Dedifferentiated amniotic fluid mesenchymal stem cell (primary cell): ENCODE data around the gene COPG2.

ENCODE experiments used
- DNase-seq: peaks from one replicate; pipeline ENCODE4 v3.0.0-alpha.2; 2016; ENCODE audit errors: extremely low spot score

The COPG2 gene

DNA sequence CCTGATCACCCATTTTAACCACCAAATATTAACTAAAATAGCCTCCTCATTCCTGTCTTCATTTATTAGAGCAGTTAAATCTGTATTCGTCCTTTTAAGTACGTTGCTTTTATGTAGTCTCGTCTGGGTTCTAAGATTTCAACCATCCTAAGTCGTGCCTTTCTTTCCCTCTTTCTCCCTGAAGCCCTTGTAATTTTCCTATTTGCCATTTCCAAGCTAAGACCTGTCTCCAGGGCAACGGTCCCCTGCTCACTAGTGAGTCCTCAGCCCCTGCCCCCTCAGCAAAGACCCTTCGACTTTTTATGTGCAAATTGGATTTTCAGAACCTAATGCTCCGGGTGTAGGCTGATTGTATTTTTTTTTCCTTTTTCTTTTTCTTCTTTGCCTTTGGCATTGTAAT lies 192.8 kb downstream of the COPG2 start:
- no peak for DNase-seq

DNA sequence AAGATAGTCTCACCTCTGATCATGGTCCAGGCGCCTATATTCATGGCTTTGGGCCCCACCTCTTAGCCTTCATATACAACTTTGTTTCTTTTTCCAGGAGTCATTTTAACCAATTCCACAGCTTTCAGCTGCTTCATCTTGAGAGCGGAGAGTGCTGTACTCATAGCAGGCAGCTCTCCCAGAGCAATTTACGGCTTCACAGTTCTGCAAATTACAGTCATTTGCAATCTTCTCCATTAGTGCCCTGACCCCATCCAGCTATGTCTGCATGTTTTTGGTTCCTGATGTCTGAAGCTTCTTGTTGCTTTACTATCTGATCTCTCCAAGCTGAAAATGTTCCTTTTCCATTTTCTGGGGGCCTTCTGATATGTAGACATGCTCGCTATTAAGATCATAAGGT lies 194.7 kb downstream of the COPG2 start:
- no peak for DNase-seq

DNA sequence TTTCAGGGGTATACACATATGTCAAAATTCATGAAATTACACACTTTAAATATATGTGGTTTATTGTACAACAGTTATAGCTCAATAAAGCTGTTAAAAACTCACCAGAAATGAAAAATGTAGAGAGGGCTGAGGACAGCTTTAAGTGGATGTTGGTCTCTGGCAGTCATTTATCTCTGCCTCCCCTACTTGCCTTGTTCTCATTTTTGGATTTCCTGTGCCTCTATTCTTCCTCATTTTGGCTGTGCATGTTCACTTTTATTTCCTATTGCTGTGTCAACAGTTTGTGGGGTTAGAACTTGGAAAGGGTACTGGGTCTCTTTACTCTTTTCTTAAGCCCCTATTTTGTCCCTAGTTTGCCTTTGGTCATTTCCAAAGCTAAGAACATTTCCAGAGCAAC lies 195.3 kb downstream of the COPG2 start:
- no peak for DNase-seq

DNA sequence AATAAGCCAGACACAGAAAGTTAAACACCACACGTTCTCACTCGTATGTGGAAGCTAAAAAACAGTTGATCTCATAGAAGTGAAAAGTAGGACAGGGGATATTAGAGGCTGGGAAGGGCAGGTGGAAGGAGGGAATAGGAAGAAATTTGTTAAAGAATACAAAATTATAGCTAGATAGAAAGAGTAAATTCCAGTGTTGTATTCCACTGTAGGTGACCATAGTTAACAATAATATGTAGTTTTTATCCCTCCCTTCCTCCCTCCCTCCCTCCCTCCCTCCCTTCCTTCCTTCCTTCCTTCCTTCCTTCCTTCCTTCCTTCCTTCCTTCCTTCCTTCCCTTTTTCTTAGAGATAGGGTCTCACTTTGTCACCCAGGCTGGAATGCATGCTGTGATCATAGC lies 196.6 kb downstream of the COPG2 start:
- DNase-seq, result no peak

DNA sequence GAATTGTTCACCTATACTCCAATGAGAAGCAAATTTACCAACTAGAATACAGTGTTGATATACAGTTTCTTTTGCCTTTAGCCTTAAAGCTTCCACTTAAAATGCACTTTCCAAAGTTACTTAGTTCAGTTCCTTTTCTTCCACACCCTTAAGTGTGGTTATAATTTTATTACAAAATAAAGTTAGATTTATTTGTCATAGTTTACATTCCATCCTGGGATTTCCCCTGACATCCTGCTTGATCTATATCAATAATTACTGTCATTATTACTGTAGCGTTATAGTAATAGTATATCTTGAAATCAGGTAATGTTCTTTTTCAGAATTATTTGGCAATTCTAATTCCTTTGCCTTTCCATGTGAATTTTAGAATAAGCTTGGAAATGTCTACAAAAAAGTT lies 199.9 kb downstream of the COPG2 start:
- DNase-seq, result no peak

DNA sequence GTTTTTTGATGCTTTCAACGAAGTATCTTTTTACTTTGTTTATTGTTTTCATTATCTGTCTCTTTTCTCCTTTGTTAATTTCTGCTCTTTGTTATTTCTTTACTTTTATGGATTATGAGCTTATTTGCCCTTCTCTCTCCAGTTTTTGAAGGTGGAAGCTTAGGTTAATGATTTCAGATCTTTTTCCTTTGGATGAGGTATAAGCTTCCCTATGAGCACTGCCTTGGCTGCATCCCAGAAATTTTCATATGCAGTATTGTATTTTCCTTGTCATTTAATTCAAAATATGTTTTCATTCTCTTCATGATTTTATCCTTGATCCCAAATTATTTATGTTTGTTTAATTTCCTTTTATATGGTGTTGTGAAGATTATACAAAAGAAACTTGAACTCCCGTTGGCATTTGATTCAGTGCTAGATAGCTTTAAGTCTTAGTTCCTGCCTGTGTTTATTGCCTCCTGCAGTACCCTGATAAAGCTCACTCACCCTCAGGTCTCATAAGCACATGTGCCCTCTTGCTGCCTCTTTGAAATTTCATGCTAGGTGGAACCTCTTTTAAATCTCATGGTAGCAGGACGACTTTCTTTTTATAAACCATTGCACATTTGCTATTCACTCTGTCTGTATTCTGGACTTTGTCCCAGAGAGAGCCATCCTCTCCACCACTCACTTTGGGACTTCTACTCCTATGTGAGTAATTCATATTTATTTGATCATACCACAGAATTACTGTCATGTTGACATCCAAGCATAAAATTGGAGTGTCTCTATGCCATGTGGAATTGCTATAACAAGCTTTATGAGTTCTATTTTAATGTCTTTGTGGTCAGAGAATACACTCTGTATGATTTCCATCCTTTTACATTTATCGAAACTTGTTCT lies 204.8 kb downstream of the COPG2 start:
- no peak for DNase-seq

DNA sequence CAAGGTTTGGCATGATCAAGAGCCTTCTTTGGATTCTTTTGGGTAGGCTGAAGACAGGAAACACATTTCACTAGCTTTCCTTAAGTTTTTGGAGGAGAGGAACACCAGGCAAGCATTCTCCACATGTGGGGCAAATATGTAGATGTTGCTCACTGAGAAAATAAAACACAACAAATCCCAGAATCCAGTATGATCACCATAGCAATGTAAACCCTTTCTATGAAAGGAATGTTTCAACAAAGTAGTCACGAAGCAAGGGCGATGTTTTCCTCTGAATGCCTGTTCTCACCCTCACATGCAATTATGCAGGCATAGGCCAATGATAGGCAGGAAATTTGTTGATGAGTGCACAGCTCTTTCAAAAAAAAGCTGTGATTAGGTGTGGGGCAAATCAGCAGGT lies 207.3 kb downstream of the COPG2 start:
- no peak for DNase-seq

DNA sequence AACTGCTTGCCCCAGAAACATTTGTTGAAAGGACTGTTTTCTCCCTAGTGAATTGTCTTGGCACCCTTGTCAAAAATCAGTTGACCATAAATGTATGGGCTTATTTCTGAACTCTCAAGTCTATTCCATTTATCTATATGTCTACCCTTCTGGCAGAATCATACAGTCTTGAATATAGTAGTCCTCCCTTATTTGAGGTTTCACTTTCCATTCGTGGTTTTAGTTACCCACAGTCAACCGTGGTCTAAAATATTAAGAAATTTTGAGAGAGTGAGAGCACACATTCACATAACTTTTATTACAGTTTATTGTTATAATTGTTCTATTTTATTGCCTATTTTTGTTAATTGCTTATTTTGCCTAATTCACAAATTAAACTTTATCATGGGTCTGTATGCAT lies 210.3 kb downstream of the COPG2 start:
- no peak for DNase-seq
